Lower leg skin (tissue), 4 donors: ENCODE data around the gene ATXN7L3. TPM values are rescaled to one million over a fixed set of nuclear protein-coding genes. Genes with fewer than 3 reads are reported as not detected.

Experiments
- DNase-seq, 2 donors: peaks; one replicate each; pipeline ENCODE4 v3.0.0-alpha.2; 2019; ENCODE audit warnings: low spot score in 2 of 2
- H3K4me3 ChIP-seq: fragments of 200-600 bp; sonication (generic); 2 replicates; pipeline ENCODE4 v1.5.1; 2017; ENCODE audit warnings: mild to moderate bottlenecking, low read depth; ENCODE audit not compliant: poor library complexity, severe bottlenecking
- POLR2A ChIP-seq, 2 donors: fragments of 450-650 bp; IDR thresholded peaks; one replicate each; pipeline ENCODE4 v1.6.1; 2016 to 2017; ENCODE audit warnings: antibody characterized with exemption in 2 of 2, mild to moderate bottlenecking in 1 of 2, moderate library complexity in 1 of 2
- WGBS, 2 donors: methylation state at CpG; one replicate each; pipeline ENCODE4 v1.1.5; 2018; 5-methylcytosine and 5-hydroxymethylcytosine counted together
- intact Hi-C: fragments of 100-400 bp; cut with DNase I; formaldehyde crosslinking; loops from one replicate; pipeline ENCODE4 v1.15.0; 2023; ENCODE audit warnings: low total_unique reads
- total RNA-seq, 4 donors: library from RNA; depleted of rRNA; stranded (reverse); fragments of >200 nt; gene quantifications; one replicate each; pipeline ENCODE4 v1.1.0, GENCODE V29; 2016
- TF ChIP-seq, protein P1 (sequence below), 3 donors: fragments of 450-650 bp; IDR thresholded peaks; one replicate each; pipeline ENCODE4 v1.5.1; 2016; ENCODE audit warnings: antibody characterized with exemption in 3 of 3, mild to moderate bottlenecking in 3 of 3, moderate library complexity in 2 of 3

The ATXN7L3 gene
- total RNA-seq, 4 donors from 2014 or later: 62.4 to 77.9 (median 67.8) TPM

DNA sequence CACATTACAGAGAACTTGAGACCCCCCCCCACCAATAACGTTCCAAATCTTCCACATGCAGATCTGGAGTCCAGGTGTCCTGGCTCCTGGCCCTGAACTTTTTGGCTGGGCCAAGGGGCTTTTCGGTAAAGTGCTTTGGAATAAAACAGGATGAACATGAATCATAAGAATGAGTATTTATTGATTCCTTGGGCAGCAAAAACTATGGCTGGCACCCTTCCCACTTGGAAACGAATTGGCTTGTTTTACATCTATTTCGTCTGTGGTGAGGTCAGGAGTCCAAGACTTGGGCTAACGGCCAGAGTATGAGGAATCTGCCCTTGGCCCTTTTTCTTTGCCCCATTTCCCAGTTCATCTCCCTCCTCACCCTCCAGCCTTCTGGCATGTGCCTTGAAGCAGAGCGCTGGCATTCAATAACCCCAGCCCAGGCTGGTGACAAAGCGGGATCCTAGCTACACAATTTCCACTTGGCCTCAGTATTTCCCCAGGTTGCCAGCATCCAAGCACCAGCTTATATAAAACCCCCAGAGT is 23.9 kb upstream of the ATXN7L3 start:
- H3K4me3 ChIP-seq: no peak overlapping the region
- whole genome bisulfite sequencing, 2 donors: 19 to 24% methylated on average over 7 of the region's 7 CpGs
- intact Hi-C loops: no loop called here
- TF ChIP-seq POLR2A (IDR thresholded peaks at IDR 0.05): no peak
- TF ChIP-seq, protein P1, sequence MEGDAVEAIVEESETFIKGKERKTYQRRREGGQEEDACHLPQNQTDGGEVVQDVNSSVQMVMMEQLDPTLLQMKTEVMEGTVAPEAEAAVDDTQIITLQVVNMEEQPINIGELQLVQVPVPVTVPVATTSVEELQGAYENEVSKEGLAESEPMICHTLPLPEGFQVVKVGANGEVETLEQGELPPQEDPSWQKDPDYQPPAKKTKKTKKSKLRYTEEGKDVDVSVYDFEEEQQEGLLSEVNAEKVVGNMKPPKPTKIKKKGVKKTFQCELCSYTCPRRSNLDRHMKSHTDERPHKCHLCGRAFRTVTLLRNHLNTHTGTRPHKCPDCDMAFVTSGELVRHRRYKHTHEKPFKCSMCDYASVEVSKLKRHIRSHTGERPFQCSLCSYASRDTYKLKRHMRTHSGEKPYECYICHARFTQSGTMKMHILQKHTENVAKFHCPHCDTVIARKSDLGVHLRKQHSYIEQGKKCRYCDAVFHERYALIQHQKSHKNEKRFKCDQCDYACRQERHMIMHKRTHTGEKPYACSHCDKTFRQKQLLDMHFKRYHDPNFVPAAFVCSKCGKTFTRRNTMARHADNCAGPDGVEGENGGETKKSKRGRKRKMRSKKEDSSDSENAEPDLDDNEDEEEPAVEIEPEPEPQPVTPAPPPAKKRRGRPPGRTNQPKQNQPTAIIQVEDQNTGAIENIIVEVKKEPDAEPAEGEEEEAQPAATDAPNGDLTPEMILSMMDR (IDR thresholded peaks at IDR 0.05): no peak
- DNase-seq: no peak

GRCh38 chr17:44222112-44222869 is 22.6 kb upstream of the ATXN7L3 start:
- TF ChIP-seq, protein P1 (IDR thresholded peaks at IDR 0.05): peak in 1 of 3 donors; percentile 16
- TF ChIP-seq POLR2A (IDR thresholded peaks at IDR 0.05): no peak
- H3K4me3 ChIP-seq: peak overlapping the region; percentile 31
- DNase-seq: peak; percentile 72 to 95
- WGBS, 2 donors: 1% methylated on average over 25 to 36 of the region's 36 CpGs
- intact Hi-C loops: no loop called here

DNA sequence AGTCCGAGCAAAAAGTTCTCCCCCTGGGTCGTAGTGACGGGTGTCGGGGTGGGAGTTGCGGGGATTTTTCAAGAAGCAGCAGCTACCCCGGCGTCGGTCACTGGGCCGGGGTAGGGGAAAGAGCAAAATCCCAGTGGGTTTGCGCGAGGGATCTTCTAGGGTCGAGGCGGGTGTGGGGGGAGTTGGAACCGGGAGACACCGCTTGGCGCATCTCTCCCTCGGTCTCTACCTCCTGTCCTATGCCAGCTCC is 22.1 kb upstream of the ATXN7L3 start:
- intact Hi-C loops: no loop called here
- no peak for DNase-seq
- H3K4me3 ChIP-seq: peak overlapping the region; percentile 31
- 0 to 4% methylated on average over 17 of the region's 17 CpGs for WGBS, 2 donors
- TF ChIP-seq, protein P1 (IDR thresholded peaks at IDR 0.05): no peak
- no peak for TF ChIP-seq POLR2A (IDR thresholded peaks at IDR 0.05)

GRCh38 chr17:44221084-44221861 is 21.6 kb upstream of the ATXN7L3 start:
- WGBS, 2 donors: 1% methylated on average over 47 to 54 of the region's 54 CpGs
- peak overlapping the region; percentile 31 for H3K4me3 ChIP-seq
- no peak for TF ChIP-seq POLR2A (IDR thresholded peaks at IDR 0.05)
- TF ChIP-seq, protein P1 (IDR thresholded peaks at IDR 0.05): no peak
- peak; percentile 77 to 93 for DNase-seq
- intact Hi-C loops: no loop called here

DNA sequence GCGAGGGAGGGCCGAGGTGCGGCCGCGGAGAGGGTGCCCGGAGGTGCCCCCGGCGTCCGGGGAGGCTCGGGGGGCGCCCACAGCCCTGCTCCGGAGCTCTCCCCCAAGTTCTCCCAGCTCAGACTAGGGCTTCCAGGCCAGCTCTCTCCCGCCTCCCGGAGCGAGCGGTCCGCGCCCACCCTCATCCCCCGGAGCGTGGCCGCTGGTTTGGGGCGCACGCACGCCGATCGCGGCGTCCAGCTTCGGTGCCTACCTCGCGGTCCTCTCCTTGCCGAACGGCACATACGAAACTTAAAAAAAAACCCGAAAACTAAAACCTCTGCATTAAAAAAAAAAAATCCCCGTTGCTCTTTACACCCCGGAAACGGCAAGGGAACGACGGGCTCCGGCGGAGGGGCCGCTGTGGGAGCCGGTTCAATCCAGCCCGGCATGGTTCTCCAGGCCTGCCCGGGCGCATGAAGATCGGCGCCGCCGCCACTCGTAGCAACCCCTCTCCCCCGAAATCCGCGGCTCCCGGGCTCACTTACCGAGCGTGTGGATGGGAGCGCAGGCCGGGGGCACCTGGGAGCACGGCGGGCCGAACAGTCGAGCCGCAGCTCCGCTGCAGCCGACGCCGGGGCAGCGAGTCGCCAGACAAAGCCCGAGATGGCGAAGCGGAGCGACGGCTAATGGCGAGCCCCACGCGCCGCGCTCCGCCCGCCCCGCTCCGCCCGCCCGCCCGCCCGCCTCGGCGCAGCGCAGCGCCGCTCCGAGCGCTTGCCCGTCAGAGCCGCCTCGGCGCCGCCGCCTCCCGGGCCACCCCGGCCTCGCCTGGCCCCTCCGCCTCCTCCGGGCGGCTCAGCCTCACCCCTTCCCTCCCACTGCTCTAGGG is 20.8 kb upstream of the ATXN7L3 start:
- DNase-seq: peak in 1 of 2 donors; percentile 90
- intact Hi-C loops: no loop called here
- peak overlapping the region; percentile 92 for H3K4me3 ChIP-seq
- TF ChIP-seq POLR2A (IDR thresholded peaks at IDR 0.05): no peak
- TF ChIP-seq, protein P1 (IDR thresholded peaks at IDR 0.05): no peak
- WGBS, 2 donors: 1% methylated on average over 42 to 76 of the region's 108 CpGs
